WERI-Rb-1 (cell line): ENCODE data around the gene DEXI.
A peak's percentile ranks its signal among the peaks of the same experiment; 100 is the strongest.

Source experiments
- DNase-seq: peaks from one replicate; pipeline ENCODE4 v3.0.0-alpha.2; 2020
- H3K27ac ChIP-seq: fragments of 250-450 bp; sonication (Bioruptor Pico); 2 replicates; pipeline ENCODE4 v1.5.1; 2020; ENCODE audit warnings: mild to moderate bottlenecking, moderate library complexity
- H3K27me3 ChIP-seq: fragments of 250-450 bp; sonication (Bioruptor Pico); 2 replicates; pipeline ENCODE4 v1.5.1; 2021; ENCODE audit warnings: mild to moderate bottlenecking, low read depth, moderate library complexity; ENCODE audit not compliant: insufficient read depth, severe bottlenecking
- H3K36me3 ChIP-seq: fragments of 250-450 bp; sonication (Bioruptor Pico); 2 replicates; pipeline ENCODE4 v1.5.1; 2020; ENCODE audit warnings: mild to moderate bottlenecking, moderate library complexity
- H3K4me3 ChIP-seq: 2 replicates; pipeline ENCODE4 v1.5.1; 2011; ENCODE audit warnings: low read depth, mild to moderate bottlenecking, control low read depth, low read length
- H3K9me3 ChIP-seq: fragments of 250-450 bp; sonication (Bioruptor Pico); 2 replicates; pipeline ENCODE4 v1.5.1; 2021; ENCODE audit warnings: mild to moderate bottlenecking, moderate library complexity; ENCODE audit not compliant: severe bottlenecking
- CTCF ChIP-seq: IDR thresholded peaks from 2 replicates; pipeline ENCODE4 v1.5.1; 2011; ENCODE audit warnings: low read depth, mild to moderate bottlenecking, control low read depth, inconsistent platforms, low read length

The DEXI gene

DNA sequence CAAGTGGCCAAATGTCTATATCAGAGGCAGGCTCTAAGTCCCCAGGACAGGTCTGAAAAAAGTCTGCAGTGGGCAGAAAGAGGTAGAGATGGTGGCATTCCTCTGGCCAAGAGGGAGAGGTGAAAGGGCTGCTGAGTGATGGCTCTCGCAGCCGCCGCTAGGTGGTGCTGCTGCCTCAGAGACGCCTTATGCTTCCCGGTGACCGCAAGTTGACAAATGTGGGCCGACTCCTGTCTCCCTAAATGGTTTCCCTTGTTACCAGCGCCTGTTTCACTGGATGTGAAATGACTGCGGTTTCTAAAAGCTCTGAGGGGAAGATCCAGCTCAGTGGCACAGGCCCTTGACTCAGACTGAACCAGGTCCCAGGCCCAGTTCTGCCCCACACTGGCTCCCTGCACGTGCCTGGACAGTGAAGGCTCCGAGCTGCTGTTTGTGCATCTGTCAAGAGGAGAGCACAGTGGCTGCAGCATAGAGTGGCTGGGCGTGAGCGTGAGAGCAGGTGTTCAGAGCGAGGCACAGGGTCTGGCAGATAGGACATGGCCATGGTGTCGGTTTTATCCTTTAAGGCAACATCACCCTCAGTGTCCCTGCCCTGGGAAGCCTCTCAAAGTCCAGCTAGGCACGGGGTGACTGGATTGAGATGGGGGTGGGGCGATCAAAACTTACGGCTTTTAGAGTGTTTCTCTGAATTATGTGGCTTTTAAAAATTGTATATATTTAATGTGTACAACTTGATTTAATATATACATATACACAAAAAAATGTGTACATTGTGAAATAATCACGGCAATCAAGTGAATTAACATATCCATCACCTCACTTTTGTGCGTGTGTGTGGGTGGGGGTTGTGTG is 22.0 kb upstream of the DEXI start:
- Histone ChIP-seq H3K4me3 (no peak overlapping the region), H3K9me3 (no peaks in the 10 kb centered on the region), H3K36me3 (peaks cover 19% of the 10 kb centered on the region), H3K27me3 (no peaks in the 10 kb centered on the region), H3K27ac (no peak overlapping the region)
- peak; percentile 73 for DNase-seq
- peak; percentile 98 for TF ChIP-seq CTCF

DNA sequence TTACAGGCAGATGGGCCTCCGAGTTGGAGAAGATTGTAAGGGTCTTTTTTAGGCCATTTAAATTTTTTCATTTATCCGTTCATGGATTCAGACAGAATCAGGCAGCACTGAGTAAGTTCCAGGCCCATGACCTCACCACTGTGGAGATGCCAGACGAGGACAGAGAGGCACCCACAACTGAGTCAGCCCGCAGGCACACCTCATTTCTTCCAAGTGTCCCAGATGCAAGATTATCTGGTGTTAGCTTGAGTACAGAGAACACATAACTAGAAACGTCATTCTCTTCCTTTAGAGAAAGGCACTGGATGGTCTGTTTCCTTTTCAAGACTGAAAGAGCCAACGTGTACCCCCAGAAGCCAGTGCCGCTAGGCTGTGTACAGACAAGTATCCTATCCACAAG is 19.0 kb upstream of the DEXI start:
- no peak overlapping the region for H3K27ac ChIP-seq
- TF ChIP-seq CTCF, result no peak
- H3K9me3 ChIP-seq, result no peaks in the 10 kb centered on the region
- no peaks in the 10 kb centered on the region for H3K27me3 ChIP-seq
- H3K4me3 ChIP-seq, result no peak overlapping the region
- H3K36me3 ChIP-seq, result peaks cover 25% of the 10 kb centered on the region
- DNase-seq, result no peak

DNA sequence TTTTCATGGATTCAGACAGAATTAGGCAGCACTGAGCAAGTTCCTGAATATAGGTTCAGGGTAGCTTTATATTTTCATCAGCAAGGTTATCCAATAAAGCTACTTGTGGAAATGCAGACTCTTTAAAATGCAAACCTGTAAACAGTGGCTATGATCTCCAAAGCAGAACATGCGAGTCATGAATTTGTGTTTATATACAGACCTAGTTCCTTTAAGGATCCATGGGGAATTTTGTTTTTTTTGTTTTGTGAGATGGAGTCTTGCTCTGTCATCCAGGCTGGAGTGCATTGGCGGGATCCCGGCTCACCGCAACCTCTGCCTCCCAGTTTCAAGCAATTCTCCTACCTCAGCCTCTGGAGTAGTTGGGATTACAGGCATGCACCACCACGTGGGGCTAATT is 16.9 kb upstream of the DEXI start:
- Histone ChIP-seq H3K4me3 (no peak overlapping the region), H3K36me3 (peaks cover 22% of the 10 kb centered on the region), H3K27ac (no peak overlapping the region; the same call in 1 of the 2 replicates), H3K27me3 (no peaks in the 10 kb centered on the region), H3K9me3 (no peaks in the 10 kb centered on the region)
- DNase-seq, result no peak
- TF ChIP-seq CTCF, result no peak

GRCh38 chr16:10957771-10958482 is 15.7 kb upstream of the DEXI start:
- no peaks in the 10 kb centered on the region for H3K27me3 ChIP-seq
- H3K36me3 ChIP-seq, result peaks cover 15% of the 10 kb centered on the region
- no peak overlapping the region for H3K4me3 ChIP-seq
- no peaks in the 10 kb centered on the region for H3K9me3 ChIP-seq
- no peak for TF ChIP-seq CTCF
- DNase-seq, result no peak
- H3K27ac ChIP-seq, result no peak overlapping the region

DNA sequence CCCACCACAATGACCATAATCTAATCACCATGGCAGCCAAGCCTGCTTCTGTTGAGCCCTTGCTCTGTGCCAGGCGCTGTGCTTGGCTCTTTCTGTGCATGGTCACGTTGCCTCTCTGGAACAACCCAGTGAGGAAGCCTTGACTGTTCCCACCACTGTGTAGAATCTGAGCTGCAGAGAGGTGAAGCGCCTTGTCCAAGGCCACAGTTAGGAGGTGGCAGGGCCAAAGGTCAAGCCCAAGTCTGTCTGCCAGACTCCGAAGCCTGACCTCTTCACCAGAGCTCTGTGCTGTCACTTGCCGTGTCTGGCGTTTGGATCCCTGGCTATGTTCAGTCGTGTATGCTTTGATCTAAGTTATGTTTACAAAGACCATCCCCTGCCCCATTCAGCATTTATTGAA is 12.6 kb upstream of the DEXI start:
- DNase-seq, result no peak
- Histone ChIP-seq H3K4me3 (no peak overlapping the region), H3K36me3 (peaks cover 6% of the 10 kb centered on the region), H3K27ac (no peak overlapping the region), H3K27me3 (no peaks in the 10 kb centered on the region), H3K9me3 (no peaks in the 10 kb centered on the region)
- no peak for TF ChIP-seq CTCF
